ENCODE results near the gene BSG.

- TF ChIP-seq, protein P1, sequence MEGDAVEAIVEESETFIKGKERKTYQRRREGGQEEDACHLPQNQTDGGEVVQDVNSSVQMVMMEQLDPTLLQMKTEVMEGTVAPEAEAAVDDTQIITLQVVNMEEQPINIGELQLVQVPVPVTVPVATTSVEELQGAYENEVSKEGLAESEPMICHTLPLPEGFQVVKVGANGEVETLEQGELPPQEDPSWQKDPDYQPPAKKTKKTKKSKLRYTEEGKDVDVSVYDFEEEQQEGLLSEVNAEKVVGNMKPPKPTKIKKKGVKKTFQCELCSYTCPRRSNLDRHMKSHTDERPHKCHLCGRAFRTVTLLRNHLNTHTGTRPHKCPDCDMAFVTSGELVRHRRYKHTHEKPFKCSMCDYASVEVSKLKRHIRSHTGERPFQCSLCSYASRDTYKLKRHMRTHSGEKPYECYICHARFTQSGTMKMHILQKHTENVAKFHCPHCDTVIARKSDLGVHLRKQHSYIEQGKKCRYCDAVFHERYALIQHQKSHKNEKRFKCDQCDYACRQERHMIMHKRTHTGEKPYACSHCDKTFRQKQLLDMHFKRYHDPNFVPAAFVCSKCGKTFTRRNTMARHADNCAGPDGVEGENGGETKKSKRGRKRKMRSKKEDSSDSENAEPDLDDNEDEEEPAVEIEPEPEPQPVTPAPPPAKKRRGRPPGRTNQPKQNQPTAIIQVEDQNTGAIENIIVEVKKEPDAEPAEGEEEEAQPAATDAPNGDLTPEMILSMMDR (IDR thresholded peaks at IDR 0.05) = no peak
- TF ChIP-seq GABPB1 (CRISPR knock-in tag; IDR thresholded peaks at IDR 0.05) (no peak), NFE2L1 (CRISPR knock-in tag; IDR thresholded peaks at IDR 0.05) (no peak), ZBTB43 (CRISPR knock-in tag; IDR thresholded peaks at IDR 0.05) (no peak), JUN (CRISPR knock-in tag; IDR thresholded peaks at IDR 0.05) (no peak), ZNF416 (CRISPR knock-in tag; IDR thresholded peaks at IDR 0.05) (no peak), TCF7 (CRISPR knock-in tag; IDR thresholded peaks at IDR 0.05; ENCODE audit: low read depth) (no peak), CBFB (CRISPR knock-in tag; IDR thresholded peaks at IDR 0.05; ENCODE audit: low read depth) (no peak), ATF2 (CRISPR knock-in tag; IDR thresholded peaks at IDR 0.05; ENCODE audit: borderline replicate concordance, low read depth) (no peak), ZNF219 (CRISPR knock-in tag; IDR thresholded peaks at IDR 0.05; ENCODE audit: borderline replicate concordance) (no peak), ETV6 (CRISPR knock-in tag; IDR thresholded peaks at IDR 0.05) (no peak)
- TF ChIP-seq, protein P2, sequence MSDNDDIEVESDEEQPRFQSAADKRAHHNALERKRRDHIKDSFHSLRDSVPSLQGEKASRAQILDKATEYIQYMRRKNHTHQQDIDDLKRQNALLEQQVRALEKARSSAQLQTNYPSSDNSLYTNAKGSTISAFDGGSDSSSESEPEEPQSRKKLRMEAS (CRISPR knock-in tag; IDR thresholded peaks at IDR 0.05) = no peak
- TF ChIP-seq, protein P3, sequence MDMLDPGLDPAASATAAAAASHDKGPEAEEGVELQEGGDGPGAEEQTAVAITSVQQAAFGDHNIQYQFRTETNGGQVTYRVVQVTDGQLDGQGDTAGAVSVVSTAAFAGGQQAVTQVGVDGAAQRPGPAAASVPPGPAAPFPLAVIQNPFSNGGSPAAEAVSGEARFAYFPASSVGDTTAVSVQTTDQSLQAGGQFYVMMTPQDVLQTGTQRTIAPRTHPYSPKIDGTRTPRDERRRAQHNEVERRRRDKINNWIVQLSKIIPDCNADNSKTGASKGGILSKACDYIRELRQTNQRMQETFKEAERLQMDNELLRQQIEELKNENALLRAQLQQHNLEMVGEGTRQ (CRISPR knock-in tag; IDR thresholded peaks at IDR 0.05) = no peak
Measured at GRCh38 chr19:593055-593454, 20.7 kb downstream of the BSG start.

All from WTC11 (cell line).